ENCODE data around the gene PRR14. TPM values are rescaled to one million over a fixed set of nuclear protein-coding genes. Genes with fewer than 3 reads are reported as not detected.
A peak's percentile ranks its signal among the peaks of the same experiment; 100 is the strongest.
"Not testable (repeated sequence)": the region's sequence is repeated elsewhere in the genome, so short reads cannot be mapped to it uniquely, and the experiment has no call there.

PRR14 gene
- total RNA-seq, 4 donors from 2014 or later: 1.0 to 82.4 (median 10.0) TPM

DNA sequence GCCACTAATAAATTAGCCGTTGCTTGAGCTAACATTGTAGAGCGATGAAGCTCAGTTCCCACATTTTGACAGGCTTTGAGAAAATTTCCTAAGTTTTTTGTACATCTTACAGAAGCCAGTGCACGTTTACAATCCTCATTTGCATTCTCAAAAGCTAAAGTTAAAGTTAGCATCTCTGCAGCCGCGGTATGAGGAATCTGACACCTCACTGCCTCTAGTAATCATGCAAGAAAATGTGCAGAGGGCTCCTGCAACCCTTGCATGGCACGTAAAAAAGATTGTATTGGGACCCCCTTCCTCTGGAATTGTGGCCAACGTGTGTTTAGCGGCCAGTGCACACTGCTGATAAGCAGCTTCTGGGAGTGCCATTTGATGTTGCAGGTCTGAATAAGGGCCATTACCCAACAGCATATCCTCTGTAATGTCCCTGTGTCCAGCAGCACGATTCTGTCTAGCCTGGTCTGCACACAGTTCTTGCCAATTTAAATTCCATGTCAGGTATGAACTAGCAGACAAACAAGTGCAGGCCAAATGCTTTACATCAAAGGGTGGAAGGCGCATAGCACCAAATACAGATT, 28.2 kb upstream of the PRR14 start:
- Histone ChIP-seq H3K27me3 (no peaks in the 10 kb centered on the region), H3K4me1 (no peaks in the 10 kb centered on the region), H3K36me3 (no peaks in the 10 kb centered on the region), H3K9me3 (no peaks in the 10 kb centered on the region), H3K27ac (no peak overlapping the region), H3K4me3 (no peak overlapping the region)
- TF ChIP-seq, protein P1, sequence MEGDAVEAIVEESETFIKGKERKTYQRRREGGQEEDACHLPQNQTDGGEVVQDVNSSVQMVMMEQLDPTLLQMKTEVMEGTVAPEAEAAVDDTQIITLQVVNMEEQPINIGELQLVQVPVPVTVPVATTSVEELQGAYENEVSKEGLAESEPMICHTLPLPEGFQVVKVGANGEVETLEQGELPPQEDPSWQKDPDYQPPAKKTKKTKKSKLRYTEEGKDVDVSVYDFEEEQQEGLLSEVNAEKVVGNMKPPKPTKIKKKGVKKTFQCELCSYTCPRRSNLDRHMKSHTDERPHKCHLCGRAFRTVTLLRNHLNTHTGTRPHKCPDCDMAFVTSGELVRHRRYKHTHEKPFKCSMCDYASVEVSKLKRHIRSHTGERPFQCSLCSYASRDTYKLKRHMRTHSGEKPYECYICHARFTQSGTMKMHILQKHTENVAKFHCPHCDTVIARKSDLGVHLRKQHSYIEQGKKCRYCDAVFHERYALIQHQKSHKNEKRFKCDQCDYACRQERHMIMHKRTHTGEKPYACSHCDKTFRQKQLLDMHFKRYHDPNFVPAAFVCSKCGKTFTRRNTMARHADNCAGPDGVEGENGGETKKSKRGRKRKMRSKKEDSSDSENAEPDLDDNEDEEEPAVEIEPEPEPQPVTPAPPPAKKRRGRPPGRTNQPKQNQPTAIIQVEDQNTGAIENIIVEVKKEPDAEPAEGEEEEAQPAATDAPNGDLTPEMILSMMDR (IDR thresholded peaks at IDR 0.05): no peak
- no peak for TF ChIP-seq POLR2A (IDR thresholded peaks at IDR 0.05)
- intact Hi-C loops (cut with DNase I; ENCODE audit: low total_unique reads): no loop called here
- no peak for DNase-seq

- DNase-seq: no peak
- intact Hi-C loops (cut with DNase I; ENCODE audit: low total_unique reads): no loop called here
- Histone ChIP-seq H3K4me1 (no peaks in the 10 kb centered on the region), H3K27me3 (no peaks in the 10 kb centered on the region), H3K27ac (no peak overlapping the region), H3K36me3 (no peaks in the 10 kb centered on the region), H3K9me3 (no peaks in the 10 kb centered on the region), H3K4me3 (no peak overlapping the region)
- no peak for TF ChIP-seq POLR2A (IDR thresholded peaks at IDR 0.05)
- TF ChIP-seq, protein P1 (IDR thresholded peaks at IDR 0.05): no peak
Observed at GRCh38 chr16:30623536-30624283, 27.1 kb upstream of the PRR14 start.

GRCh38 chr16:30626236-30626635, 24.5 kb upstream of the PRR14 start:
- intact Hi-C loops (cut with DNase I; ENCODE audit: low total_unique reads): no loop called here

DNA sequence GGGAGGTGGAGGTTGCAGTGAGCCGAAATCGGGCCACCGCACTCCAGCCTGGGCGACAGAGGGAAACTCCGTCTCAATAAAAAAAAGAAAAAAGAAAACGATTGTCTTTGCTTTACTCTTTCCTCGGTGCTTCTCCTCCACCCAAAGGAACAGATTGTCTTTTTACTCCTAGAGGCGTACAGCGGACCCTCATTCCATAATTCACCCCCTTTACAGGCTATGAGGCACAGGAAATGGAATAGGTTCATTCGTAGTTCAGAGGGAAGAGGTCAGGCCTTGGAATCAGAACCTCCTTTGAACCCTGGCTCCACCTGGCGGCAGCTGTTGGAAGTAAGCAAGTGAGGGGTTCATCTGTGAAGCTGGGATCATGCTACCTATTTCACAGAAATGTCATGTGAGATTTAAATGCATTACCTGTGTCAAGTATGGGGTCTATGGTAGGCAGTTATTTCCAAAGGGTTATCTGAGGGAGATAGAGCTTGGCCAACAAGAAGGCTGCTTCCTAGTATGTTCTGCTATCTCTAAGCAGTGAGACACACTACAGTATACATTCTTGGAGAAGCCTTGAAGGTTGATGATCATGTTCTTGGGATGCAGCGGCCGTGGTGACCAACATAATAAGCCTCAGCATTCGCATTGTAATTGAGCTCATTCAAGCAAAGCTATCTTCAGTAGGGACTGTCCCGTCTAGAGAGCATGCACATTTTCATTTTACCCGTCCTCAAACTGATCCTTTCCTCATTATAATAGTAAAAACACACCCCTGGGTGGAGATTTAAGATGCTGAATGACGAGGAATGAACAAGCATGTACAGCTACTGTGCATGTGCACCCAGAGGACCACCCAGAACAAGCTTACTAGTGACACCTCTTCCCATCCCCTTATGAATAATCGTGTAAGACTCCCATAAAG, 21.9 kb upstream of the PRR14 start:
- Histone ChIP-seq H3K27ac (peak overlapping the region; percentile 20 to 51), H3K36me3 (no peaks in the 10 kb centered on the region), H3K9me3 (no peaks in the 10 kb centered on the region), H3K4me3 (no peak overlapping the region), H3K27me3 (no peaks in the 10 kb centered on the region), H3K4me1 (no peaks in the 10 kb centered on the region)
- peak; percentile 81 to 83 for DNase-seq
- intact Hi-C loops (cut with DNase I; ENCODE audit: low total_unique reads): no loop called here
- TF ChIP-seq, protein P1 (IDR thresholded peaks at IDR 0.05): peak; percentile 74 to 86 (median 84)
- TF ChIP-seq POLR2A (IDR thresholded peaks at IDR 0.05): no peak

More at GRCh38 chr16:30626236-30626635, 24.5 kb upstream of the PRR14 start:
- Histone ChIP-seq H3K4me1 (no peaks in the 10 kb centered on the region), H3K27ac (no peak overlapping the region), H3K36me3 (no peaks in the 10 kb centered on the region), H3K9me3 (no peaks in the 10 kb centered on the region), H3K4me3 (no peak overlapping the region), H3K27me3 (no peaks in the 10 kb centered on the region)
- no peak for DNase-seq
- TF ChIP-seq, protein P1 (IDR thresholded peaks at IDR 0.05): no peak
- no peak for TF ChIP-seq POLR2A (IDR thresholded peaks at IDR 0.05)

DNA sequence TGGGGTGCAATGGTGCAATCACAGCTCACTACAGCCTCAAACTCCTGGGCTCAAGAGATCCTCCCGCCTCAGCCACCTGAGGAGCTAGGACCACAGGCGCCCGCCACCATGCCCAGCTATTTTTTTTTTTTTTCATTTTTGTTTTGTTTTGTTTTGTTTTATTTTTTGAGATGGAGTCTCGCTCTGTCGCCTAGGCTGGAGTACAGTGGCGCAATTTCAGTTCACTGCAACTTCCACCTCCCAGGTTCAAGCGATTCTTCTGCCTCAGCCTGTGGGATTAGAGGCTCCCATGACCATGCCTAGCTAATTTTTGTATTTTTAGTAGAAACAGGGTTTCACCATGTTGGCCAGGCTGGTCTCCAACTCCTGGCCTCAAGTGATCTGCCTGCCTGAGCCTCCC, 18.3 kb upstream of the PRR14 start:
- H3K27ac ChIP-seq; H3K4me1 ChIP-seq; DNase-seq; H3K4me3 ChIP-seq; intact Hi-C loops (cut with DNase I; ENCODE audit: low total_unique reads); H3K27me3 ChIP-seq; H3K9me3 ChIP-seq; H3K36me3 ChIP-seq: not testable (repeated sequence)

Data from uterus (tissue), 4 donors.